NCI-H1048 (cell line): ENCODE data around the gene TRIM17.

Source experiments
- DNase-seq: peaks from one replicate; lab custom pipeline; 2025; lab: John Stamatoyannopoulos, UW

The TRIM17 gene

GRCh38 chr1:228378090-228378872 lies 38.4 kb downstream of the TRIM17 start:
- peak; percentile 76 for DNase-seq

- no peak for DNase-seq
These were observed 39.0 kb downstream of the TRIM17 start for GRCh38 chr1:228377664-228378089.

- no peak for DNase-seq
These were observed 39.7 kb downstream of the TRIM17 start for GRCh38 chr1:228376651-228377631.

- no peak for DNase-seq
These were observed 40.4 kb downstream of the TRIM17 start for GRCh38 chr1:228376262-228376628.

- DNase-seq = no peak
These were observed 40.9 kb downstream of the TRIM17 start for GRCh38 chr1:228375578-228376261.

GRCh38 chr1:228374711-228375577 lies 41.7 kb downstream of the TRIM17 start:
- no peak for DNase-seq

GRCh38 chr1:228373681-228374571 lies 42.7 kb downstream of the TRIM17 start:
- DNase-seq = no peak

GRCh38 chr1:228373004-228373680 lies 43.5 kb downstream of the TRIM17 start:
- no peak for DNase-seq

GRCh38 chr1:228372183-228373003 lies 44.3 kb downstream of the TRIM17 start:
- DNase-seq = no peak

GRCh38 chr1:228371741-228372182 lies 44.9 kb downstream of the TRIM17 start:
- DNase-seq = no peak

GRCh38 chr1:228370941-228371740 lies 45.5 kb downstream of the TRIM17 start:
- DNase-seq = no peak

GRCh38 chr1:228370439-228370940 lies 46.2 kb downstream of the TRIM17 start:
- DNase-seq = no peak

GRCh38 chr1:228369608-228370438 lies 46.8 kb downstream of the TRIM17 start:
- DNase-seq = no peak

GRCh38 chr1:228368801-228369607 lies 47.7 kb downstream of the TRIM17 start:
- no peak for DNase-seq

- DNase-seq = no peak
These were observed 48.6 kb downstream of the TRIM17 start for GRCh38 chr1:228367798-228368791.
